Natural killer cell (primary cell): ENCODE results near the gene ZBTB44. TPM values are rescaled to one million over a fixed set of nuclear protein-coding genes. Genes with fewer than 3 reads are reported as not detected.
A peak's percentile ranks its signal among the peaks of the same experiment; 100 is the strongest.

ENCODE experiments used
- ATAC-seq, 3 donors: fragments of 150-1000 bp in 2 of 3; fragments of 200-7000 bp in 1 of 3; cut with Tn5 transposase; 1 replicate in 1 of 3; 2 replicates in 2 of 3; pipeline ENCODE4 v1.10.0; 2021; ENCODE audit warnings: mild to moderate bottlenecking in 2 of 3, moderate library complexity in 2 of 3
- DNase-seq, 2 donors: peaks; one replicate each; pipeline versions ENCODE4 v3.0.0 to v3.0.0-alpha.2; 2013 to 2021; ENCODE audit warnings: mixed read lengths in 1 of 2
- H3K27ac ChIP-seq: one replicate; pipeline ENCODE4 v1.5.1; 2013; ENCODE audit warnings: mild to moderate bottlenecking, low read length
- H3K27me3 ChIP-seq: one replicate; pipeline ENCODE4 v1.6.1; 2013; ENCODE audit warnings: low read length; ENCODE audit not compliant: control insufficient read depth, insufficient read depth
- H3K36me3 ChIP-seq: one replicate; pipeline ENCODE4 v1.6.1; 2013; ENCODE audit warnings: low read length; ENCODE audit not compliant: control insufficient read depth, insufficient read depth
- H3K4me1 ChIP-seq: one replicate; pipeline ENCODE4 v1.6.1; 2013; ENCODE audit warnings: low read length; ENCODE audit not compliant: control insufficient read depth, insufficient read depth
- H3K4me3 ChIP-seq: one replicate; pipeline ENCODE4 v1.5.1; 2013; ENCODE audit warnings: low read length
- H3K9me3 ChIP-seq: one replicate; pipeline ENCODE4 v1.6.1; 2013; ENCODE audit warnings: low read length; ENCODE audit not compliant: control insufficient read depth, insufficient read depth
- H3K27ac Mint-ChIP-seq, 2 donors: one replicate each; pipeline ENCODE4 v1.8.0; 2022; ENCODE audit warnings: mild to moderate bottlenecking in 2 of 2, mixed read lengths in 2 of 2, moderate library complexity in 1 of 2
- H3K27me3 Mint-ChIP-seq, 2 donors: one replicate each; pipeline ENCODE4 v1.8.0; 2022; ENCODE audit warnings: low read depth in 2 of 2, mixed read lengths in 2 of 2
- H3K36me3 Mint-ChIP-seq: one replicate; pipeline ENCODE4 v1.8.0; 2022; ENCODE audit warnings: mixed read lengths
- H3K4me1 Mint-ChIP-seq, 2 donors: one replicate each; pipeline ENCODE4 v1.8.0; 2022; ENCODE audit warnings: mixed read lengths in 2 of 2
- H3K4me3 Mint-ChIP-seq: one replicate; pipeline ENCODE4 v1.8.0; 2022; ENCODE audit warnings: mild to moderate bottlenecking, moderate library complexity, mixed read lengths
- H3K9me3 Mint-ChIP-seq, 2 donors: one replicate each; pipeline ENCODE4 v1.8.0; 2022; ENCODE audit warnings: mixed read lengths in 2 of 2
- CTCF ChIP-seq: fragments of 200-600 bp; IDR thresholded peaks from one replicate; pipeline ENCODE4 v1.8.0; 2022; ENCODE audit warnings: antibody characterized with exemption
- WGBS: methylation state at CpG from one replicate; pipeline ENCODE4 v1.1.7; 2013; ENCODE audit warnings: missing lambda C conversion rate; ENCODE audit not compliant: insufficient coverage; 5-methylcytosine and 5-hydroxymethylcytosine counted together
- intact Hi-C: fragments of 100-400 bp; cut with micrococcal nuclease; formaldehyde crosslinking; loops from one replicate; pipeline ENCODE4 v1.14.2; 2022
- total RNA-seq, 4 donors: library from RNA; stranded (reverse); fragments of 120-200 nt in 1 of 4; gene quantifications; one replicate each; pipeline versions ENCODE4 v1.2.3 to v1.2.4, GENCODE V29; 2013 to 2022

Gene ZBTB44
- total RNA-seq, 3 donors from 2014 or later (not counting 1 experiment from before 2014, with no cell fraction given) = 103 to 131 (median 105) TPM

GRCh38 chr11:130310622-130311021 is 4.1 kb downstream of the ZBTB44 start:
- H3K27me3 ChIP-seq = no peaks in the 10 kb centered on the region
- H3K4me1 ChIP-seq = peaks cover 11% of the 10 kb centered on the region
- no peak for TF ChIP-seq CTCF
- no peak overlapping the region for H3K4me3 ChIP-seq
- Mint-ChIP-seq H3K9me3 (no peaks in the 10 kb centered on the region), H3K27ac (peak overlapping the region in 1 of 2 donors; percentile 68), H3K4me3 (peak overlapping the region; percentile 25), H3K36me3 (no peaks in the 10 kb centered on the region), H3K4me1 (peaks cover 59 to 60% of the 10 kb centered on the region in 2 donors), H3K27me3 (no peaks in the 10 kb centered on the region)
- H3K9me3 ChIP-seq = no peaks in the 10 kb centered on the region
- DNase-seq (no peak), ATAC-seq (no peak)
- H3K27ac ChIP-seq = no peak overlapping the region
- intact Hi-C loops = loop anchor here (5.0 kb wide), 1 partner anchor 308 kb away; the partner anchor contains the start of gene PRDM10
- H3K36me3 ChIP-seq = no peaks in the 10 kb centered on the region
- 88% methylated on average over 4 of the region's 4 CpGs for WGBS

- no peak for ATAC-seq
- Mint-ChIP-seq H3K27ac (peak overlapping the region; percentile 39 to 56), H3K4me3 (no peak overlapping the region), H3K4me1 (peaks cover 67% of the 10 kb centered on the region in 2 donors), H3K36me3 (no peaks in the 10 kb centered on the region), H3K27me3 (no peaks in the 10 kb centered on the region), H3K9me3 (no peaks in the 10 kb centered on the region)
- Histone ChIP-seq H3K36me3 (no peaks in the 10 kb centered on the region), H3K4me3 (no peak overlapping the region), H3K27me3 (no peaks in the 10 kb centered on the region), H3K4me1 (peaks cover 3% of the 10 kb centered on the region), H3K27ac (no peak overlapping the region), H3K9me3 (no peaks in the 10 kb centered on the region)
- TF ChIP-seq CTCF = no peak
- intact Hi-C loops = no loop called here
- DNase-seq = no peak
- 58% methylated on average over 1 of the region's 2 CpGs for WGBS
Measured at GRCh38 chr11:130308886-130309285, 5.8 kb downstream of the ZBTB44 start.

GRCh38 chr11:130308059-130308458 is 6.7 kb downstream of the ZBTB44 start:
- TF ChIP-seq CTCF = no peak
- peak in 1 of 3 donors; percentile 24 for ATAC-seq
- H3K27ac Mint-ChIP-seq = peak overlapping the region; percentile 49 to 69

GRCh38 chr11:130304651-130305050 is 10.1 kb downstream of the ZBTB44 start:
- peaks cover 5% of the 10 kb centered on the region for H3K4me1 ChIP-seq
- no peaks in the 10 kb centered on the region for H3K27me3 ChIP-seq
- no peaks in the 10 kb centered on the region for H3K36me3 ChIP-seq
- peaks cover 67 to 69% of the 10 kb centered on the region in 2 donors for H3K4me1 Mint-ChIP-seq
- no peak for TF ChIP-seq CTCF
- WGBS = 68% methylated on average over 2 of the region's 2 CpGs
- H3K27ac Mint-ChIP-seq = peak overlapping the region; percentile 13 to 54
- H3K4me3 Mint-ChIP-seq = peak overlapping the region; percentile 0
- intact Hi-C loops = no loop called here
- no peak overlapping the region for H3K4me3 ChIP-seq
- H3K9me3 ChIP-seq = no peaks in the 10 kb centered on the region
- H3K27ac ChIP-seq = no peak overlapping the region
- ATAC-seq (no peak), DNase-seq (no peak)
- H3K9me3 Mint-ChIP-seq = no peaks in the 10 kb centered on the region
- H3K27me3 Mint-ChIP-seq = no peaks in the 10 kb centered on the region
- H3K36me3 Mint-ChIP-seq = no peaks in the 10 kb centered on the region

More at GRCh38 chr11:130308059-130308458, 6.7 kb downstream of the ZBTB44 start:
- Mint-ChIP-seq H3K36me3 (no peaks in the 10 kb centered on the region), H3K27me3 (no peaks in the 10 kb centered on the region), H3K4me1 (peaks cover 59 to 60% of the 10 kb centered on the region in 2 donors), H3K9me3 (no peaks in the 10 kb centered on the region), H3K4me3 (no peak overlapping the region)
- Histone ChIP-seq H3K9me3 (no peaks in the 10 kb centered on the region), H3K4me3 (no peak overlapping the region), H3K4me1 (peaks cover 3% of the 10 kb centered on the region), H3K36me3 (no peaks in the 10 kb centered on the region), H3K27me3 (no peaks in the 10 kb centered on the region), H3K27ac (no peak overlapping the region)
- 95% methylated on average over 7 of the region's 7 CpGs for WGBS
- DNase-seq = no peak
- intact Hi-C loops = no loop called here
